Esophagus muscularis mucosa (tissue), 3 donors: ENCODE data around the gene B4GALT4.

Experiments
- CTCF ChIP-seq, 3 experiments: fragments of 200-600 bp in 2 of 3; fragments of 450-650 bp in 1 of 3; sonication (generic) in 2 of 3; IDR thresholded peaks; one replicate each; pipeline ENCODE4 v1.5.1; 2017 to 2019; ENCODE audit warnings: antibody characterized with exemption in 3 of 3, mild to moderate bottlenecking in 2 of 3, moderate library complexity in 1 of 3
- POLR2AphosphoS5 ChIP-seq, 2 donors: sonication (generic); formaldehyde crosslinking; IDR thresholded peaks; one replicate each; pipeline ENCODE4 v1.6.1; 2017; ENCODE audit warnings: antibody characterized with exemption in 2 of 2

GRCh38 chr3:119235151-119235550 lies 5.5 kb downstream of the B4GALT4 start:
- TF ChIP-seq CTCF (IDR thresholded peaks at IDR 0.05) (no peak), POLR2AphosphoS5 (IDR thresholded peaks at IDR 0.05) (no peak)
